Breast epithelium (tissue), 4 donors: ENCODE measurements around the gene ANKZF1. TPM values are rescaled to one million over a fixed set of nuclear protein-coding genes. Genes with fewer than 3 reads are reported as not detected.

Source experiments
- DNase-seq, 2 donors: peaks; one replicate each; pipeline ENCODE4 v3.0.0-alpha.2; 2019; ENCODE audit warnings: low spot score in 2 of 2
- H3K27ac ChIP-seq, 2 donors: fragments of 200-600 bp; sonication (generic) in 1 of 2; one replicate each; pipeline ENCODE4 v1.5.1; 2016 to 2019; ENCODE audit warnings: mild to moderate bottlenecking in 1 of 2
- H3K27me3 ChIP-seq, 2 donors: fragments of 200-600 bp; sonication (generic) in 1 of 2; one replicate each; pipeline versions ENCODE4 v1.5.1 to v1.6.0; 2017 to 2019; ENCODE audit warnings: control low read depth in 1 of 2, mild to moderate bottlenecking in 1 of 2
- H3K36me3 ChIP-seq: fragments of 200-600 bp; one replicate; pipeline ENCODE4 v1.5.1; 2019
- H3K4me1 ChIP-seq, 2 donors: fragments of 200-600 bp; sonication (generic); one replicate each; pipeline ENCODE4 v1.5.1; 2016 to 2019; ENCODE audit warnings: control low read depth in 1 of 2
- H3K4me3 ChIP-seq, 3 donors: fragments of 200-600 bp; sonication (generic); 1 replicate in 2 of 3; 2 replicates in 1 of 3; pipeline ENCODE4 v1.5.1; 2016 to 2019; ENCODE audit warnings: mild to moderate bottlenecking in 3 of 3, moderate library complexity in 2 of 3
- H3K9me3 ChIP-seq, 2 donors: fragments of 200-600 bp; sonication (generic) in 1 of 2; one replicate each; pipeline ENCODE4 v1.5.1; 2016 to 2019; ENCODE audit warnings: control low read depth in 1 of 2
- POLR2A ChIP-seq: fragments of 450-650 bp; IDR thresholded peaks from one replicate; pipeline ENCODE4 v1.6.1; 2016; ENCODE audit warnings: antibody characterized with exemption, mild to moderate bottlenecking, moderate library complexity
- POLR2AphosphoS5 ChIP-seq, 3 donors: sonication (generic); formaldehyde crosslinking; IDR thresholded peaks; one replicate each; pipeline ENCODE4 v1.6.1; 2017; ENCODE audit warnings: antibody characterized with exemption in 3 of 3
- intact Hi-C: fragments of 100-400 bp; cut with DNase I; formaldehyde crosslinking; loops from one replicate; pipeline ENCODE4 v1.15.1; 2023; ENCODE audit warnings: low total_unique reads
- total RNA-seq, 3 donors: library from RNA; depleted of rRNA; stranded (reverse); fragments of >200 nt; gene quantifications; one replicate each; pipeline ENCODE4 v1.1.0, GENCODE V29; 2016
- TF ChIP-seq, protein P1 (sequence below), 3 donors: fragments of 450-650 bp; IDR thresholded peaks; one replicate each; pipeline ENCODE4 v1.5.1; 2016 to 2017; ENCODE audit warnings: antibody characterized with exemption in 3 of 3, mild to moderate bottlenecking in 3 of 3, moderate library complexity in 3 of 3

ANKZF1 gene
- total RNA-seq, 3 donors from 2014 or later, result 29.3 to 101 (median 67.8) TPM

DNA sequence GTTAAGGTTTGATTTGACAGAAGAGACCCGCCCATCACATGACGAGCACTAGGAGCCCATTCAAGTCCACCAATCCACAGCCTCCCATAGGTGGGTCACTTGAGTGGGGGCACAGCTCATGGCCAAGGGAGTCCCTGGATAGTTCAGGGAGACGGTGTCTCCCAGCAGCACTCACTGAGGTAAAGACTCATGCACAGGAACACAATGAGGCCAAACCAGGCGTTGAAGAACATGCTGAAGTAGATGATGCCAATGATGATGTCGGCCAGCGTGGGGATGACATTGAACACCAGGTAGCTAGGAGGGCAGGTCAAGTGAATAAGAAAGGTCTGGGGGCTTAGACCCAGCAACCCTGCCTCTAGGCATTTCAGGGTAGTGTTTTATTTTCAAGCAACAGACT is 14.8 kb upstream of the ANKZF1 start:
- Histone ChIP-seq H3K27ac (no peak overlapping the region), H3K4me1 (peaks cover 9 to 17% of the 10 kb centered on the region in 2 donors), H3K36me3 (no peaks in the 10 kb centered on the region), H3K4me3 (no peak overlapping the region), H3K9me3 (no peaks in the 10 kb centered on the region), H3K27me3 (no peaks in the 10 kb centered on the region)
- DNase-seq, result no peak
- TF ChIP-seq POLR2A (no peak), POLR2AphosphoS5 (IDR thresholded peaks at IDR 0.05) (no peak)
- TF ChIP-seq, protein P1, sequence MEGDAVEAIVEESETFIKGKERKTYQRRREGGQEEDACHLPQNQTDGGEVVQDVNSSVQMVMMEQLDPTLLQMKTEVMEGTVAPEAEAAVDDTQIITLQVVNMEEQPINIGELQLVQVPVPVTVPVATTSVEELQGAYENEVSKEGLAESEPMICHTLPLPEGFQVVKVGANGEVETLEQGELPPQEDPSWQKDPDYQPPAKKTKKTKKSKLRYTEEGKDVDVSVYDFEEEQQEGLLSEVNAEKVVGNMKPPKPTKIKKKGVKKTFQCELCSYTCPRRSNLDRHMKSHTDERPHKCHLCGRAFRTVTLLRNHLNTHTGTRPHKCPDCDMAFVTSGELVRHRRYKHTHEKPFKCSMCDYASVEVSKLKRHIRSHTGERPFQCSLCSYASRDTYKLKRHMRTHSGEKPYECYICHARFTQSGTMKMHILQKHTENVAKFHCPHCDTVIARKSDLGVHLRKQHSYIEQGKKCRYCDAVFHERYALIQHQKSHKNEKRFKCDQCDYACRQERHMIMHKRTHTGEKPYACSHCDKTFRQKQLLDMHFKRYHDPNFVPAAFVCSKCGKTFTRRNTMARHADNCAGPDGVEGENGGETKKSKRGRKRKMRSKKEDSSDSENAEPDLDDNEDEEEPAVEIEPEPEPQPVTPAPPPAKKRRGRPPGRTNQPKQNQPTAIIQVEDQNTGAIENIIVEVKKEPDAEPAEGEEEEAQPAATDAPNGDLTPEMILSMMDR (IDR thresholded peaks at IDR 0.05), result no peak
- intact Hi-C loops, result no loop called here

DNA sequence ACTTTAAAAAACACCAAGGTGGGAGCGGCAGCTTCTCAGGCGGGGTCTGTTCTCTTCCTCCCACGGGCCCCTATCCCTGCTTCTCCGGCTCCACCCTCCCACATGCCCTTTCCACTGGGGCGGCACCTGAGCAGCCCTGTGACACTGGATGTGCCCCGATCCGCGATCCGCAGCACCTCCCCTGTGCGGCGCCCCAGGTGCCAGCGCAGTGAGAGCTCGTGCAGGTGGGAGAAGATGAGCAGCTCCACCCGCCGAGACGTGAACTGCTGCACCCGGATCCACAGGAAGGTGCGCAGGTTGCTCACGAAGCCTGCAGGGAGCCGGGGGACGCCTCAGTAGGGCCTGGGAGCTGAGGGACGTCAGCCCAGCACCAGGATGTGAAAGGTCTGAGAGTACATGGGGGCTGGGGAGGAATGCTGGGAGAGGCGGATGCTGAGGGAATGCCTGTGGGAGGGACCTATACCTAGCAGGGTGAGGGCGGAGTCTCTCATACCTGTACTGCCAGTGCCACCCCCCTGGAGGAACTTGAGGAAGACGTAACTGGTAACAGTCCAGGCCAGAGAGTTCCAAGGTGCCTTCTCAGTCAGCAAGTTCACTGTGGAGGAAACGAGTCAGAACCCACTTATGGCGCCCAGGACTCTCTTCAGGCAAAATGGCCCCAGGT is 13.6 kb upstream of the ANKZF1 start:
- Histone ChIP-seq H3K4me3 (no peak overlapping the region), H3K9me3 (no peaks in the 10 kb centered on the region), H3K27me3 (no peaks in the 10 kb centered on the region), H3K4me1 (peaks cover 9 to 17% of the 10 kb centered on the region in 2 donors), H3K27ac (no peak overlapping the region), H3K36me3 (no peaks in the 10 kb centered on the region)
- intact Hi-C loops, result no loop called here
- DNase-seq, result no peak
- TF ChIP-seq POLR2A, result no peak
- TF ChIP-seq, protein P1 (IDR thresholded peaks at IDR 0.05), result no peak
- TF ChIP-seq POLR2AphosphoS5 (IDR thresholded peaks at IDR 0.05), result no peak

DNA sequence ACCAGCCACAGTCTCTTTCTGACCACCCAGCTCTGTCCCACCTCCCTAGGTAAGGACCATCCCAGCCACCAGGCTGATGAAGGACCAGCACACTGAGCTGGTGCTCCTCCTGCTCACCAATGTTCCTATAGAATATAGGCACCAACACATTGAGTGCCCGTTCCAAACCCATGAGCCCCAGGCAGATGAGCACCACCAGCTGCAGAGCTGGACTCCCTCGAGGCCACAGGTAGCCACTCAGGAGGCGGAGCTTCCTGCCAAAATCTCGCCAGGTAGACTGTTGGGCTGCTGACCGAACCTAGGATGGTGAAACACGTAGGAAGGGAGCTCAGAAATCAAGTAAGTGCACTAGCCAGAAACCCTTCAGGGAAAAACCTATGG is 13.1 kb upstream of the ANKZF1 start:
- no peak for TF ChIP-seq POLR2AphosphoS5 (IDR thresholded peaks at IDR 0.05)
- no peak for TF ChIP-seq POLR2A
- TF ChIP-seq, protein P1 (IDR thresholded peaks at IDR 0.05), result no peak
- H3K27me3 ChIP-seq, result no peaks in the 10 kb centered on the region
- DNase-seq, result no peak
- peaks cover 3% of the 10 kb centered on the region for H3K36me3 ChIP-seq
- H3K27ac ChIP-seq, result no peak overlapping the region
- intact Hi-C loops, result no loop called here
- no peaks in the 10 kb centered on the region for H3K9me3 ChIP-seq
- peaks cover 9 to 17% of the 10 kb centered on the region in 2 donors for H3K4me1 ChIP-seq
- no peak overlapping the region for H3K4me3 ChIP-seq

DNA sequence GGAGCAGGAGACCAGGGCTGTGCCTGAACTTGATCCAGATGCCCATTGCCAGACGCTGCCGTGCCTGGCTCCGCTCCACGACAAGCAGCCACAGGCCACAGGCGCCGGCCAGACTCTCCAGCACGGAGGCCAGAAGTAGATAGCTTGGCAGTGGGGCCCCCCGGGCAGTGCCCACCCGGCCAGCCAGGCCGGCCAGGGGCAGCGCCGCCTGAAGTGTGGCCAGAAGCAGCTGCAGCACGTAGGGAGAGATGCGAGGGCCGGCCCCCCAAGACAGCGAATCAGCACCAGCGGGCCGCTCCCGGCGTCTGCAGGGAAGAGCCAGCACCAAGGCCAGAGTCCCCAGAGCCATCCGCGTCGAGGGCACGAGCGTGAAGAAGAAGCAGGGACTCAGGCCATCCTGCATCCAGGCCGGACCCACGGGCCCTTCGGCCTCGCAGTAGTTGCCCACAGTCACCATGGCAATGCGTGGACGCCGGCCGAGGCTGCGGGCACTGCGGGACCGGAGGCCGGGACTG is 11.3 kb upstream of the ANKZF1 start:
- Histone ChIP-seq H3K4me1 (peaks cover 9 to 17% of the 10 kb centered on the region in 2 donors), H3K27me3 (no peaks in the 10 kb centered on the region), H3K27ac (peak overlapping the region; percentile 79 to 95), H3K36me3 (peaks cover 3% of the 10 kb centered on the region), H3K4me3 (peak overlapping the region; percentile 55 to 86 (median 66)), H3K9me3 (no peaks in the 10 kb centered on the region)
- intact Hi-C loops, result no loop called here
- TF ChIP-seq POLR2AphosphoS5 (IDR thresholded peaks at IDR 0.05) (no peak), POLR2A (no peak)
- TF ChIP-seq, protein P1 (IDR thresholded peaks at IDR 0.05), result no peak
- DNase-seq, result peak; percentile 60 to 74
